Stomach (tissue), 4 donors: ENCODE results near the gene WNT9B.

Experiments
- CTCF ChIP-seq, 7 experiments: fragments of 450-650 bp in 4 of 7; fragments of 200-600 bp in 3 of 7; sonication (generic) in 3 of 7; IDR thresholded peaks; one replicate each; pipeline ENCODE4 v1.5.1; 2016 to 2019; ENCODE audit warnings: antibody characterized with exemption in 7 of 7, control low read depth in 2 of 7, mild to moderate bottlenecking in 1 of 7
- EP300 ChIP-seq: sonication (generic); formaldehyde crosslinking; IDR thresholded peaks from one replicate; pipeline ENCODE4 v1.6.1; 2017; ENCODE audit warnings: antibody characterized with exemption
- POLR2A ChIP-seq, 4 donors: fragments of 450-650 bp; IDR thresholded peaks; one replicate each; pipeline ENCODE4 v1.6.1; 2016; ENCODE audit warnings: antibody characterized with exemption in 4 of 4, control low read depth in 2 of 4, mild to moderate bottlenecking in 1 of 4, moderate library complexity in 1 of 4
- POLR2AphosphoS5 ChIP-seq, 3 donors: sonication (generic); formaldehyde crosslinking; IDR thresholded peaks; one replicate each; pipeline ENCODE4 v1.6.1; 2016; ENCODE audit warnings: antibody characterized with exemption in 3 of 3

- TF ChIP-seq POLR2A (IDR thresholded peaks at IDR 0.05) (no peak), POLR2AphosphoS5 (IDR thresholded peaks at IDR 0.05) (no peak), CTCF (IDR thresholded peaks at IDR 0.05) (no peak), EP300 (no peak)
Measured at GRCh38 chr17:46930051-46930450, 78.7 kb downstream of the WNT9B start.
